Activated T-cell treated with anti-CD3 and anti-CD28 coated beads, Interleukin-2, amount 50 U/mL, for 4 hours (primary cell): ENCODE data around the gene OR2B6. TPM values are rescaled to one million over a fixed set of nuclear protein-coding genes. Genes with fewer than 3 reads are reported as not detected.

Source experiments
- ATAC-seq, 2 donors: fragments of 200-7000 bp; cut with Tn5 transposase; one replicate each; pipeline ENCODE4 v1.10.0; 2021
- DNase-seq: peaks from one replicate; pipeline ENCODE4 v3.0.0-alpha.2; 2020
- H3K27me3 Mint-ChIP-seq: one replicate; pipeline ENCODE4 v1.8.0; 2021; ENCODE audit warnings: low read depth, mixed read lengths
- H3K36me3 Mint-ChIP-seq: one replicate; pipeline ENCODE4 v1.8.0; 2022; ENCODE audit warnings: mixed read lengths; ENCODE audit not compliant: insufficient read depth
- H3K4me1 Mint-ChIP-seq: one replicate; pipeline ENCODE4 v1.8.0; 2021; ENCODE audit warnings: low read depth, mixed read lengths
- H3K4me3 Mint-ChIP-seq: one replicate; pipeline ENCODE4 v1.8.0; 2021; ENCODE audit warnings: mild to moderate bottlenecking, moderate library complexity, mixed read lengths
- H3K9me3 Mint-ChIP-seq: one replicate; pipeline ENCODE4 v1.8.0; 2021; ENCODE audit warnings: mixed read lengths
- total RNA-seq, 3 donors: library from RNA; stranded (reverse); gene quantifications; one replicate each; pipeline ENCODE4 v1.2.1, GENCODE V29; 2021

OR2B6 gene
- total RNA-seq, 3 donors from 2014 or later, result not detected

GRCh38 chr6:27966816-27967426, 9.9 kb downstream of the OR2B6 start:
- peaks cover 49% of the 10 kb centered on the region for H3K27me3 Mint-ChIP-seq
- H3K4me3 Mint-ChIP-seq, result no peak overlapping the region
- H3K36me3 Mint-ChIP-seq, result no peaks in the 10 kb centered on the region
- ATAC-seq (no peak), DNase-seq (no peak)
- H3K4me1 Mint-ChIP-seq, result no peaks in the 10 kb centered on the region
- H3K9me3 Mint-ChIP-seq, result peaks cover 11% of the 10 kb centered on the region

GRCh38 chr6:27970444-27970843, 13.4 kb downstream of the OR2B6 start:
- peaks cover 11% of the 10 kb centered on the region for H3K9me3 Mint-ChIP-seq
- H3K36me3 Mint-ChIP-seq, result no peaks in the 10 kb centered on the region
- no peak for DNase-seq
- H3K4me1 Mint-ChIP-seq, result no peaks in the 10 kb centered on the region
- H3K4me3 Mint-ChIP-seq, result no peak overlapping the region
- no peak for ATAC-seq
- peaks cover 44% of the 10 kb centered on the region for H3K27me3 Mint-ChIP-seq

GRCh38 chr6:27972750-27973149, 15.7 kb downstream of the OR2B6 start:
- no peak overlapping the region for H3K4me3 Mint-ChIP-seq
- no peak for ATAC-seq
- H3K27me3 Mint-ChIP-seq, result peaks cover 47% of the 10 kb centered on the region
- no peaks in the 10 kb centered on the region for H3K4me1 Mint-ChIP-seq
- H3K9me3 Mint-ChIP-seq, result peaks cover 11% of the 10 kb centered on the region
- no peaks in the 10 kb centered on the region for H3K36me3 Mint-ChIP-seq
- no peak for DNase-seq

- no peak for DNase-seq
- no peak for ATAC-seq
- no peaks in the 10 kb centered on the region for H3K9me3 Mint-ChIP-seq
- no peak overlapping the region for H3K4me3 Mint-ChIP-seq
- H3K4me1 Mint-ChIP-seq, result no peaks in the 10 kb centered on the region
- H3K27me3 Mint-ChIP-seq, result peaks cover 27% of the 10 kb centered on the region
- no peaks in the 10 kb centered on the region for H3K36me3 Mint-ChIP-seq
Observed at GRCh38 chr6:27977387-27977786, 20.3 kb downstream of the OR2B6 start.

- Mint-ChIP-seq H3K4me1 (no peaks in the 10 kb centered on the region), H3K4me3 (no peak overlapping the region), H3K36me3 (no peaks in the 10 kb centered on the region), H3K27me3 (peaks cover 30% of the 10 kb centered on the region), H3K9me3 (no peaks in the 10 kb centered on the region)
- no peak for DNase-seq
- ATAC-seq, result no peak
Observed at GRCh38 chr6:27978705-27979104, 21.7 kb downstream of the OR2B6 start.

- Mint-ChIP-seq H3K9me3 (no peaks in the 10 kb centered on the region), H3K4me1 (no peaks in the 10 kb centered on the region), H3K4me3 (no peak overlapping the region), H3K27me3 (peaks cover 29% of the 10 kb centered on the region), H3K36me3 (no peaks in the 10 kb centered on the region)
- ATAC-seq, result no peak
- DNase-seq, result no peak
Observed at GRCh38 chr6:27980111-27980510, 23.1 kb downstream of the OR2B6 start.

GRCh38 chr6:27986928-27987725, 30.1 kb downstream of the OR2B6 start:
- no peak for ATAC-seq
- Mint-ChIP-seq H3K4me1 (no peaks in the 10 kb centered on the region), H3K9me3 (no peaks in the 10 kb centered on the region), H3K27me3 (peaks cover 37% of the 10 kb centered on the region), H3K36me3 (no peaks in the 10 kb centered on the region), H3K4me3 (no peak overlapping the region)
- no peak for DNase-seq

GRCh38 chr6:27994616-27995015, 37.6 kb downstream of the OR2B6 start:
- H3K36me3 Mint-ChIP-seq, result no peaks in the 10 kb centered on the region

GRCh38 chr6:28000351-28001045, 43.5 kb downstream of the OR2B6 start:
- DNase-seq, result no peak
- no peak overlapping the region for H3K4me3 Mint-ChIP-seq
- no peaks in the 10 kb centered on the region for H3K36me3 Mint-ChIP-seq
- ATAC-seq, result no peak
- peaks cover 16% of the 10 kb centered on the region for H3K27me3 Mint-ChIP-seq
- no peaks in the 10 kb centered on the region for H3K9me3 Mint-ChIP-seq
- no peaks in the 10 kb centered on the region for H3K4me1 Mint-ChIP-seq

More at GRCh38 chr6:27994616-27995015, 37.6 kb downstream of the OR2B6 start:
- H3K27me3 Mint-ChIP-seq, result peaks cover 38% of the 10 kb centered on the region
- no peaks in the 10 kb centered on the region for H3K9me3 Mint-ChIP-seq
- no peak overlapping the region for H3K4me3 Mint-ChIP-seq
- ATAC-seq (no peak), DNase-seq (no peak)
- H3K4me1 Mint-ChIP-seq, result no peaks in the 10 kb centered on the region

GRCh38 chr6:28001351-28001750, 44.3 kb downstream of the OR2B6 start:
- H3K27me3 Mint-ChIP-seq, result peaks cover 15% of the 10 kb centered on the region
- DNase-seq (no peak), ATAC-seq (no peak)
- H3K36me3 Mint-ChIP-seq, result no peaks in the 10 kb centered on the region
- H3K4me3 Mint-ChIP-seq, result no peak overlapping the region
- no peaks in the 10 kb centered on the region for H3K4me1 Mint-ChIP-seq
- H3K9me3 Mint-ChIP-seq, result no peaks in the 10 kb centered on the region

- DNase-seq (no peak), ATAC-seq (no peak)
- no peaks in the 10 kb centered on the region for H3K9me3 Mint-ChIP-seq
- H3K4me3 Mint-ChIP-seq, result no peak overlapping the region
- no peaks in the 10 kb centered on the region for H3K36me3 Mint-ChIP-seq
- peaks cover 15% of the 10 kb centered on the region for H3K27me3 Mint-ChIP-seq
- no peaks in the 10 kb centered on the region for H3K4me1 Mint-ChIP-seq
Observed at GRCh38 chr6:28001751-28002150, 44.7 kb downstream of the OR2B6 start.

- no peak for ATAC-seq
- H3K4me3 Mint-ChIP-seq, result no peak overlapping the region
- no peaks in the 10 kb centered on the region for H3K36me3 Mint-ChIP-seq
- no peak for DNase-seq
- no peaks in the 10 kb centered on the region for H3K4me1 Mint-ChIP-seq
- no peaks in the 10 kb centered on the region for H3K9me3 Mint-ChIP-seq
- H3K27me3 Mint-ChIP-seq, result peaks cover 15% of the 10 kb centered on the region
Observed at GRCh38 chr6:28002161-28002560, 45.1 kb downstream of the OR2B6 start.

- Mint-ChIP-seq H3K27me3 (peaks cover 13% of the 10 kb centered on the region), H3K36me3 (no peaks in the 10 kb centered on the region), H3K9me3 (no peaks in the 10 kb centered on the region), H3K4me1 (no peaks in the 10 kb centered on the region), H3K4me3 (no peak overlapping the region)
- ATAC-seq (no peak), DNase-seq (no peak)
Observed at GRCh38 chr6:28003059-28003458, 46.0 kb downstream of the OR2B6 start.

- ATAC-seq (no peak), DNase-seq (no peak)
- no peaks in the 10 kb centered on the region for H3K4me1 Mint-ChIP-seq
- peaks cover 19% of the 10 kb centered on the region for H3K27me3 Mint-ChIP-seq
- H3K9me3 Mint-ChIP-seq, result peaks cover 5% of the 10 kb centered on the region
- H3K4me3 Mint-ChIP-seq, result no peak overlapping the region
- H3K36me3 Mint-ChIP-seq, result no peaks in the 10 kb centered on the region
Observed at GRCh38 chr6:28003661-28004060, 46.6 kb downstream of the OR2B6 start.
